ENCODE data around the gene SEPTIN2.
"Not testable (repeated sequence)": the region's sequence is repeated elsewhere in the genome, so short reads cannot be mapped to it uniquely, and the experiment has no call there.

SEPTIN2 gene

GRCh38 chr2:241372361-241372992 lies 56.8 kb downstream of the SEPTIN2 start:
- no peak for FAIRE-seq
- no peak for TF ChIP-seq CTCF (IDR thresholded peaks at IDR 0.05; ENCODE audit: insufficient read depth, missing control alignments)
- no peak for DNase-seq (ENCODE audit: insufficient read length, low spot score)

DNA sequence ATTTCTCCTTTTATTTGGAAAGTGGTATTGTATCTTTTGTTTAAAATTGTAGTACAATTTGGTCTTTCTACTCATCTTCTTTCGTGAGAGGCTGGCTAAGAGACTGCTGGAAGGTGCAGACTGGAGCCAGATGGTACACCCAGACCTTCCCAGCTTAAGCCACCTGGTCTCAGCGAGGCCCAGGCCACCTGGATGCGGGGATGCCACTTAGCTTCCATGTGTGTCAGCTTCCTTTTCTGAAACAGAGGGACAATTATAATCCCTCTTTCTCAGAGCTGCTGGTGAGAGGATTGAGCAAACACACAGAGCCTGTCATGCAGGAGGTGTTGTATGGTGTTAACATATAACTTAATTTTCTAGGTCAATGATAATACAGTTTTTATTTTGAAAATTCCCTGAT lies 57.7 kb downstream of the SEPTIN2 start:
- DNase-seq (ENCODE audit: insufficient read length, low spot score), result peak; percentile 75
- TF ChIP-seq CTCF (IDR thresholded peaks at IDR 0.05; ENCODE audit: insufficient read depth, missing control alignments), result no peak
- FAIRE-seq, result peak; percentile 90

DNA sequence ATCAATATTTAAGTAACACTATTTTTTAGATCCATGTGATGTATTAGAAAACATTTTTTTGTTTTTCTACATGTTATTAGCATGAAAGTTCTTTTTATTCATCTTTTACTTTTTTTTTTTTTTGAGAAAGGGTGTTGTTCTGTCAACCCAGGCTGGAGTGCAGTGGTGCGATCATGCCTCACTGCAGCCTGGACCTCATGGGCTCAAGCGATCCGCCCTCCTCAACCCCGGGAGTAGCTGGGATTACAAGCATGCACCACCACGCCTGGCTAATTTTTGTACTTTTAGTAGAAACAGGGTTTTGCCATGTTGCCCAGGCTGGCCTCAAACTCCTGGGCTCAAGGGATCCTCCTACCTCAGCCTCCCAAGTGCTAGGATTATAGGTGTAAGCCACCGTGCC lies 58.2 kb downstream of the SEPTIN2 start:
- not testable (repeated sequence) for DNase-seq (ENCODE audit: insufficient read length, low spot score); FAIRE-seq

DNA sequence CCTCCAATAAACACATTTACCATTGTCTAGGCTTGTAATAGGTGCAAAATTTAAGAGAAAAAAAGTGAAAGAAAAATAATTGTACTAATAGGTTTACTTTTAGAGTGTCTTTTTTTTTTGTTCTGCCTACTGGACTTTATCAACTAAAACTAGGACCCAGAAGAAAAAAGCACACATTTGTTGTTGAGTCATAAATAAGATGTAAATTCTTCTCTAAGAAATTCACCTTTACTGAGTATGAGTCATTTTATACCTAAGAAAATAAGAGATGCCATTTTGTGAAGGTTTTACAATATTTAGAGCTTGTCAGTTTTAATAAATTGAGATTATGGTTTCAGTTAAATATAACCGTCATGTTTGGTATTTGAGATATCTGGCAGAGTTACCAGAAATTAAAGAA lies 59.6 kb downstream of the SEPTIN2 start:
- FAIRE-seq (no peak), DNase-seq (ENCODE audit: insufficient read length, low spot score) (no peak)
- TF ChIP-seq CTCF (IDR thresholded peaks at IDR 0.05; ENCODE audit: insufficient read depth, missing control alignments), result no peak

GRCh38 chr2:241376808-241377207 lies 61.1 kb downstream of the SEPTIN2 start:
- no peak for FAIRE-seq
- no peak for TF ChIP-seq CTCF (IDR thresholded peaks at IDR 0.05; ENCODE audit: insufficient read depth, missing control alignments)
- no peak for DNase-seq (ENCODE audit: insufficient read length, low spot score)

DNA sequence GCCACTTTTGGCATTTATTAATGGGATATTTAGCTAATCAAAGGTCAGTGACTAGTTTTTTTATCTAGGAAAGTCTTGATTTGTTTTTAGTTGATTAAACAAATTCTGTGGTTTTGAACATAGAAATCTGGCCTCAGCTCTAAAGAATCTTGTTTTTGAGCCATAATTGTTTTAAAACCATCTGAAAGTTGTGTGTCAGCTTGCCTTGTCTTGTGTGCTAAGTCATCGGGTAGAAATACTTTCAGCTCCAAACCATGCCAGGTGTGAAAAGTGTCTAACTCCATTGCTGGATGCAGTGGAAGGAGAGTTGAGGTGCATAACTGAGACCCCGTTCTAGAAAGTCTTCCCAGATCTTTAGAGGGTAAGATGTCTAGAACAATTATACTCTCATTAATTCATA lies 63.1 kb downstream of the SEPTIN2 start:
- TF ChIP-seq CTCF (IDR thresholded peaks at IDR 0.05; ENCODE audit: insufficient read depth, missing control alignments), result no peak
- FAIRE-seq, result no peak

GRCh38 chr2:241379481-241380480 lies 64.1 kb downstream of the SEPTIN2 start:
- DNase-seq (ENCODE audit: insufficient read length, low spot score), result no peak
- FAIRE-seq, result no peak
- TF ChIP-seq CTCF (IDR thresholded peaks at IDR 0.05; ENCODE audit: insufficient read depth, missing control alignments), result no peak

More for the DNA sequence above, 63.1 kb downstream of the SEPTIN2 start:
- DNase-seq (ENCODE audit: insufficient read length, low spot score), result no peak
